ENCODE measurements around the gene OVAAL. TPM values are rescaled to one million over a fixed set of nuclear protein-coding genes. Genes with fewer than 3 reads are reported as not detected.

The OVAAL gene
- total RNA-seq, 1 donor from 2014 or later, result not detected

DNA sequence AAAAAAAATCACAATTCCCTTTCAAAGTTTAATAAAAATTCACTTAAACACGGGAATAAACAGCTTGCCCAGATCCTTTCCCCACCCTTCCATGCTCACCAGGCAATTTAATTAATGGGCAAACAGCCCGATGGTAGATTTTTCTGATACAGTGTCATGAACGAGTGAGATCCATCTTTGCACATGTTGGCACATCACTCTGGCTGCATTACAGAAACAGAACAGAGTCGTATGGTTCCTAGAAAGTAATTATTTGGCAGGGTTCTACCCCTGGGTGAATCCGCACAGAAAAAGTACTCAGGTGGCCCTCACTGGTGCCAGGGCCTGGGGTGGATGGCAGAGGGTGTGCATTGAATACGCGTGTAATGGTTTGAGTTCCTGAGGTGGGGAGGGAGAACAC lies 24.6 kb upstream of the OVAAL start:
- DNase-seq (ENCODE audit: low read depth) (no peak), FAIRE-seq (no peak)
- no peaks in the 10 kb centered on the region for H3K36me3 ChIP-seq (ENCODE audit: control insufficient read depth, insufficient read depth, low read length)
- H3K4me3 ChIP-seq (ENCODE audit: low read depth, low read length), result no peak overlapping the region
- TF ChIP-seq, protein P1, sequence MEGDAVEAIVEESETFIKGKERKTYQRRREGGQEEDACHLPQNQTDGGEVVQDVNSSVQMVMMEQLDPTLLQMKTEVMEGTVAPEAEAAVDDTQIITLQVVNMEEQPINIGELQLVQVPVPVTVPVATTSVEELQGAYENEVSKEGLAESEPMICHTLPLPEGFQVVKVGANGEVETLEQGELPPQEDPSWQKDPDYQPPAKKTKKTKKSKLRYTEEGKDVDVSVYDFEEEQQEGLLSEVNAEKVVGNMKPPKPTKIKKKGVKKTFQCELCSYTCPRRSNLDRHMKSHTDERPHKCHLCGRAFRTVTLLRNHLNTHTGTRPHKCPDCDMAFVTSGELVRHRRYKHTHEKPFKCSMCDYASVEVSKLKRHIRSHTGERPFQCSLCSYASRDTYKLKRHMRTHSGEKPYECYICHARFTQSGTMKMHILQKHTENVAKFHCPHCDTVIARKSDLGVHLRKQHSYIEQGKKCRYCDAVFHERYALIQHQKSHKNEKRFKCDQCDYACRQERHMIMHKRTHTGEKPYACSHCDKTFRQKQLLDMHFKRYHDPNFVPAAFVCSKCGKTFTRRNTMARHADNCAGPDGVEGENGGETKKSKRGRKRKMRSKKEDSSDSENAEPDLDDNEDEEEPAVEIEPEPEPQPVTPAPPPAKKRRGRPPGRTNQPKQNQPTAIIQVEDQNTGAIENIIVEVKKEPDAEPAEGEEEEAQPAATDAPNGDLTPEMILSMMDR (IDR thresholded peaks at IDR 0.05; ENCODE audit: insufficient read depth, low read length, severe bottlenecking), result no peak
- no peaks in the 10 kb centered on the region for H3K27me3 ChIP-seq (ENCODE audit: control insufficient read depth, insufficient read depth, low read length)

- H3K36me3 ChIP-seq (ENCODE audit: control insufficient read depth, insufficient read depth, low read length), result no peaks in the 10 kb centered on the region
- TF ChIP-seq, protein P1 (IDR thresholded peaks at IDR 0.05; ENCODE audit: insufficient read depth, low read length, severe bottlenecking), result no peak
- DNase-seq (ENCODE audit: low read depth) (no peak), FAIRE-seq (no peak)
- no peaks in the 10 kb centered on the region for H3K27me3 ChIP-seq (ENCODE audit: control insufficient read depth, insufficient read depth, low read length)
- H3K4me3 ChIP-seq (ENCODE audit: low read depth, low read length), result no peak overlapping the region
These were observed 23.3 kb upstream of the OVAAL start for GRCh38 chr1:180535418-180535999.

DNA sequence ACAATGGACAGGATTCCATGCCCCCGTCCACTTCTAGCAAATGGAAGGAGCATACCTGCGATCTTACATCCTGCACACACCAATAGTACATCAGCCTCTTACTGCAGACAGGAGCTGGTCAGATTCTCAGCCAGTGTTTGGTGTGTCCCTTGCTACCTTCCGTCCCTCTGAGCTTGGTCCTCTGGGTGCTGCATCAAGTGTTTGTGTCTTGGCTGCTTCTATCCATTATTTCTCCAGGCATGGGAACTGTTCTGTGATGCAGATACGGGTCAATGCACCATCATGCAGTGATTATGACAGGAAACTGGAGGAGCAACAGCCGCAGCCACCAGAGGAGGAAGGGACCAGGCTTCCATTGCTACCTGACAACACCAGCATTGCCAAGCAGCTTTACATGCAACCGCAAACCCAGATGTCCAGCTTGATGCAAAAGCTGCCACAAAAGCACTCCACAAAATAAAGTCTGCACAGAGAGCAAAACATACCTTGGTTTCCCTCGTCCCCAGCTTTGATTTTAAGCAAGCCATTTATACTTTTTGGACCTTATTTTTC lies 21.9 kb upstream of the OVAAL start:
- H3K27me3 ChIP-seq (ENCODE audit: control insufficient read depth, insufficient read depth, low read length), result no peaks in the 10 kb centered on the region
- TF ChIP-seq, protein P1 (IDR thresholded peaks at IDR 0.05; ENCODE audit: insufficient read depth, low read length, severe bottlenecking), result no peak
- H3K4me3 ChIP-seq (ENCODE audit: low read depth, low read length), result no peak overlapping the region
- DNase-seq (ENCODE audit: low read depth) (no peak), FAIRE-seq (no peak)
- H3K36me3 ChIP-seq (ENCODE audit: control insufficient read depth, insufficient read depth, low read length), result no peaks in the 10 kb centered on the region

- TF ChIP-seq, protein P1 (IDR thresholded peaks at IDR 0.05; ENCODE audit: insufficient read depth, low read length, severe bottlenecking), result no peak
- no peaks in the 10 kb centered on the region for H3K36me3 ChIP-seq (ENCODE audit: control insufficient read depth, insufficient read depth, low read length)
- FAIRE-seq (no peak), DNase-seq (ENCODE audit: low read depth) (no peak)
- no peak overlapping the region for H3K4me3 ChIP-seq (ENCODE audit: low read depth, low read length)
- no peaks in the 10 kb centered on the region for H3K27me3 ChIP-seq (ENCODE audit: control insufficient read depth, insufficient read depth, low read length)
These were observed 19.6 kb upstream of the OVAAL start for GRCh38 chr1:180539136-180539535.

- no peak overlapping the region for H3K4me3 ChIP-seq (ENCODE audit: low read depth, low read length)
- H3K27me3 ChIP-seq (ENCODE audit: control insufficient read depth, insufficient read depth, low read length), result no peaks in the 10 kb centered on the region
- TF ChIP-seq, protein P1 (IDR thresholded peaks at IDR 0.05; ENCODE audit: insufficient read depth, low read length, severe bottlenecking), result no peak
- no peak for FAIRE-seq
- no peak for DNase-seq (ENCODE audit: low read depth)
- no peaks in the 10 kb centered on the region for H3K36me3 ChIP-seq (ENCODE audit: control insufficient read depth, insufficient read depth, low read length)
These were observed 17.8 kb upstream of the OVAAL start for GRCh38 chr1:180540697-180541594.

Data from bronchial epithelial cell (primary cell).